GM18873 (cell line): ENCODE results near the gene ARMH3.

Experiments used
- ATAC-seq: cut with Tn5 transposase; IDR thresholded peaks from one replicate; pipeline ENCODE4 v1.9.1; 2021; ENCODE audit warnings: mild to moderate bottlenecking, moderate library complexity, moderate number of reproducible peaks; ENCODE audit not compliant: unreplicated experiment, low FRiP score

Gene ARMH3

GRCh38 chr10:101838416-101838970, 217.5 kb downstream of the ARMH3 start:
- no peak for ATAC-seq

DNA sequence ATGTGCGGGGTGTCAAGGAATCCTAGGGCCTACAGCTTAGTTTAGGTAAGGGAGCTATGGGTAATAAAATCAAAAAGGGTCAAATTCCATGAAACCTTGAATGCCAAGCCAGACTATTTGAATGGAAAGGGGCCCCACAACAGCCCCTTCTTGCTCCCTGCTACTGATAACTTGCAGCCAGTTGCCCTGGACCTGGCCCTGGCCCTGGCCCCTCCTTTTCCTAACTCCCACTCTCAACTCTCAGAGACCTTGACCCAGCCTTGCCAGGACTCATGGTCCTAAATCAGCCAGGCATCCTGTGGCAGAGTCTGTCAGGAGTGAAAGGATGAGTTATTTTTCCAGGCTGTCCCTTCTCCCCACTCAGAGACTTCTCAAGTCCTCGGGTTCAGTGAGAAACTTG, 218.2 kb downstream of the ARMH3 start:
- ATAC-seq, result no peak

DNA sequence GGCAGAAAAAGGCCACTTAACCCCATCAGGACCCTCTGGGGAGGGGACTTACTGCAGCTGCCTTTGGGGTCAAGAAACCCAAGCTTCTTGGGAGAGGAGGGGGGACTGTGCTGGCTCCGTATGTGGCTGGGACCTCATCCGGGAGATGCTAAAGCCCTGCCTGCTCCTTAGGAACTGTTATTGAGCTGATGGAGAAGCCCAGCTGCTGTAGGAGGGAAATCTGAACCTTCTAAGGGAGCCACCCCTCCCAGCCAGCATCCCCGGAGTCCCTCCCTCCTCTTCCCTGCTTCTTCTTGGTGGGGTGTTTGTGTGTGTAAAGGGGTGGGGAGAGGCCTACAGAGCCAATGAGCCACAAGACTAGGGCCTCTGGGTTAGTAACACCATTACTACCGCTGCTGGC, 220.6 kb downstream of the ARMH3 start:
- no peak for ATAC-seq

DNA sequence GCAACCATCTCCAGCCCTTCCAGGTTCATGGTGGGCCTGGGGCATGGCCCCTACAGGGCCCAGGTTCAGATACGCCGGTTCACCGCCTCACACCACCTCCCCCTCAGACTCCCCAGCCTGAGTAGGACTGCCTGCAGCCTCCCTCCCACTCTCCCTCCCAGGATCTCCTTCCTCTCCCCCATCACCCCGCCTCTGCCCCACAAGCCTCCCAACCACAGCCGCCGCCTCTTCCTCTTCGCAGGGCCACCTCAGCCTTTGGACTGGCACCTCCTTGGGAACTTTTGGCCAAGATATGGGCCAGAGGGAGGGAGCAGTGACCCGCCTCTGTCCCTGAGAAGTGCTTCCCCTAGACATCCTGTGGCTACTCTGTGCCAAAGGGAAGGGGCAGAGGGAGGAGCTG, 221.6 kb downstream of the ARMH3 start:
- ATAC-seq, result no peak

DNA sequence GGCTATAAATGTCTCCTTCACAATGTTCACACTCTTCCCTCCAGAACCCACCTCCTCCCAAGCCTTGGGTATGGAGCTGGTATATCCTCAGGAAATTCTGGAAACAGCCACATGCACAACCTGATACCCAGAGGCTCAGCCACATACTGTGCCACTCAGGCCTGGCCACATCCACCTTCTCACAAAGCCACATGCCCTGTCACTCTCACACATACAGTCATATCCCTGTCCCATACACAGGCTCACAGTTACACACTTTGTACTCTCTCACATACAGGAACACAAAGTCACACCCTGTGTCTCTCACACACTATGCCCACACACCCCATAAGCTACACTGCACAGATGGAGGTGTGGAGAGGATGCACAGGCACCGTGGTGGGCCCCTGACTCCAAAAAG, 222.5 kb downstream of the ARMH3 start:
- ATAC-seq, result no peak

GRCh38 chr10:101832325-101832771, 223.6 kb downstream of the ARMH3 start:
- ATAC-seq, result no peak

- no peak for ATAC-seq
Measured at GRCh38 chr10:101831169-101831811, 224.7 kb downstream of the ARMH3 start.

DNA sequence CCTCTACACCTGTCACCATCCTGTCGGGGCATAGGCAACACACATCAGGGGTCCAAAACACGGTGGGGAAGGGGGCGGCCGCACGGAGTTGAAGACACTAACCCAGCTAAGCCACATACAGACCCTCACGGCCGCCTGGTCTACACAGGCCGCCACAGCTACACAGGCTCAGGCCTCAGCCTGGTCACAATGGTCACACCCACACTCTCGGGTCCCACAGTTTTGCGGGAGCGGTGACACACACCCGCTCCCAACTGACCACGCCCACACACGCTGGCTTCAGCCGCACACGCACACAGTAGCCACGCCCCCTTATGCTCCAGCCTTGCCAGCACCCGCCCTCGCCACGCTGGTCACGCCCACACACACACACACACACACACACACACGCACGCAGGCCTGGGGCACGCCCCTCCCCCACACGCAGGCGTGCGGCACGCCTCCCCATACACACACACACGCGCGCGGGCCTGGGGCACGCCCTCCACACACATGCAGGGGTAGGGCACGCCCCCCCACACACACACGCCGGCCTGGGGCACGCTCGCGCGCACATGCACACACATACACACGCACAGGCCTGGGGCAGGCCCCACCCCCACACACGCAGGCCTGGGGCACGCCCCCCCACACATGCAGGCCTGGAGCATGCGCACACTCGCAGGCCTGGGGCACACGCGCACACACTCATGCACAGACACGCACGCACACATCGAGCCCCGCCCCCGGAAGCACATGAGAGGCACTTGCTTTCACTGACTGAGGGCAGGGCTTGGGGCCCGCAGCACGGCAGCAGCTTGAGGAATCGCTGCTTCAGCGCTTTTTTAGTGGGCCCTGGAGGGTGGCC, 225.4 kb downstream of the ARMH3 start:
- ATAC-seq, result peak; percentile 56

DNA sequence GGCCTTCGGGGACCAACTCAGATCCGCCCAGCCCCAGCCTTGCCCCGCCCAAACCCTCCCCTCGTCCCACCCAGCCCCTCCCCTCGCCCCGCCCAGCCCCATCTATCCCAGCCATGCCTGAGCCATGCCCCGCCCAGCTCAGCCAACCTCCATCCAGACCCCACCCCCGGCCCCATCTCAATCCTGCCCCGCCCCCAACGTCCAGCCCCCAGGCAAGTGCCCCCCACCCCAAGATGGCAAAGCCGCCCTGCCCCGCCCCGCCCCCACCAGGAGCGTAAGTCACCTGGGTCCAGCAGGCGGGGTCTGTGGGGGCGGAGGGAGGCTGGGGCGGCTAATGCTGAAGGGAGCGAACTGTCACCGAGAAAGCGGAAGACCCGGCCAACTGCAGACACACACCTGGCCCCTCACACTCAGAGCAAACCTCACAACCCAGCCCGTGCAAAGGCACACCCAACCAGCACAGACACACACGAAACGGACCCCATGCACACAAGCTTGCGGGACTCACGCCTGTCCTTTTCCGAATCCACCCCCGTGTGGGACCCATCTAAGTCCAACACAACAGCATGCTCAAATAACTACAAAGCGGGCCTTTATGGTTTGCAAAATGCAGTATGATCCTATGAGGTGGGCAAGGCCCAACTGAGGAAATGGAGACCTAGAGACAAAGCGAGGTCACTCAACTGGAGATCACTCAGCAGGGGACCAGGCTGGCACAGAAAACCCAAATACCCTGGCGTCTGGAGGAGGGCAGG, 226.2 kb downstream of the ARMH3 start:
- ATAC-seq, result no peak

- no peak for ATAC-seq
Measured at GRCh38 chr10:101828766-101829551, 227.0 kb downstream of the ARMH3 start.

DNA sequence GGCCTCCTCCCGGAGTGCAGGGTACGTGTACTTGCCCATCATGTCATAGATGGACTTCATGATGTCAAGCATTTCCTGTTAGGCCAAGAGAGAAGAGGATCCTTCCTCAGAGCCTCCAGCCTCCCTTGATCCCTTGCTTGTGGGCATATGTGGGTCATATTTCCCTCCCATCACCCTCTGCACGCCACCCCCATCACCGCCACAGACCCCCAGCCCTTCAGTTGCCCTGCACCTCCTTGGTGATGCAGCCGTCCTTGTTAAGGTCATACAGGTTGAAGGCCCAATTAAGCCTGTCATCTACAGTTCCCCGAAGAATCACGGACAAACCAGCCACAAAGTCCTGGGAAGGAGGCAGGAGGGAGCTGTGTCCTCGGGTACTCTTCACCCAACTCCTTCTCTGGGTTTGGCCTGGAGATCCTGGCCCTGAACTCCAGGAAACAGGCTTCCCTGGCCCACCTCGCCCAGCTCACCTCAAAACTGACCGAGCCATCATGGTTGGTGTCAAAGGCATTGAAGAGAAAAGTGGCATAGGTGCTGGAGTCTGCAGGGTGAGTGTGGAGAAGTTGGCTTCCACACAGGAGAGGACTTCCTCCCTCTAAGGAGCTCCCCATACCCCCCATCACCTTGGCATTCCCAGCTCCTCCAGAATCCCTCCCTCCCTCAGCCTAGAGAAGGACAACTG, 227.9 kb downstream of the ARMH3 start:
- ATAC-seq, result no peak

DNA sequence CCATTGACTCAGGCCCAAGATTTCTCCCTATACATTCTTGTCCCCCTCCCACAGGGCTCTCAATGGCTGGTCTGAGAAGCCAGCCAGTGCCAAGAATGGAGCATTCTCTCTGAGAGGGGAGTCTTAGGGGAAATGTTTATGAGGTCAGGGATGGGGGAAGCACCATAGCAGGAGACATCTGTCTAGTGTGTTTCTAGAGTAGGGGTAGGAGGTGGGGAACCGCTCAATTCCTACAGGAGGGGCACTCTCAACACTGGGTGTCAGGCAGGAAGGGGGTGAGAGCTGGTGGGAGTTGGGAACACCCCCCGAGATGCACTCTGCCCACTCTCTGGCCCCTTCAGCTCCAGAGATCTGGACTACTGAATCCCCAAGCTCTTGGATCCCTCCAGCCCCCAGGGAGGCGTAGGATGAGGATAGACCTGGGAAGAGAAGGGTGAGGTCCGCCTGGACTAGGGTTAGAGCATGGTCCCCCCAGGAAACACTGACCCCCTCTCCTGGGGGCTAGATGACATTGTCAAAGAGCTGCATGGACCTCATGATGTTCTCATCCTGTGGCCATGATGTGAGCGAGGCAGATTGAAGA, 229.0 kb downstream of the ARMH3 start:
- no peak for ATAC-seq

DNA sequence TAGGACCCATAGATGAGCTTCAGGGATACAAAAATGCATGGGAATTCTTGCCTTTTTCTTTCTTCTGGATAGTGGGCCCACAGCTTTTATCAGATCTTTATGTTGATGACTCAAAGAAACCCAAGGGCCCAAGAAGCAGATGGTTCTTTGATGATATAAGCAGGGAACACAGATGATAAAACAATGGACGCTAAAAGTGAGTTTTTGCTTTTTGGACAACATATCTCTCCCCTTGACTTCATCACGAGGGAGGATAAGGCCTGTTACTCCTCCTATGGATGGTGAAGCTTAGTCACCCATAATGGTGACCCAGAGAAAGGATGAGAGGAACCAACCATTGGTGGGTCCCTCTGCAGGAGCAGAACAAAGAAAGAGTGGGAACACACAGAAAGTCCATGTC, 231.2 kb downstream of the ARMH3 start:
- no peak for ATAC-seq

DNA sequence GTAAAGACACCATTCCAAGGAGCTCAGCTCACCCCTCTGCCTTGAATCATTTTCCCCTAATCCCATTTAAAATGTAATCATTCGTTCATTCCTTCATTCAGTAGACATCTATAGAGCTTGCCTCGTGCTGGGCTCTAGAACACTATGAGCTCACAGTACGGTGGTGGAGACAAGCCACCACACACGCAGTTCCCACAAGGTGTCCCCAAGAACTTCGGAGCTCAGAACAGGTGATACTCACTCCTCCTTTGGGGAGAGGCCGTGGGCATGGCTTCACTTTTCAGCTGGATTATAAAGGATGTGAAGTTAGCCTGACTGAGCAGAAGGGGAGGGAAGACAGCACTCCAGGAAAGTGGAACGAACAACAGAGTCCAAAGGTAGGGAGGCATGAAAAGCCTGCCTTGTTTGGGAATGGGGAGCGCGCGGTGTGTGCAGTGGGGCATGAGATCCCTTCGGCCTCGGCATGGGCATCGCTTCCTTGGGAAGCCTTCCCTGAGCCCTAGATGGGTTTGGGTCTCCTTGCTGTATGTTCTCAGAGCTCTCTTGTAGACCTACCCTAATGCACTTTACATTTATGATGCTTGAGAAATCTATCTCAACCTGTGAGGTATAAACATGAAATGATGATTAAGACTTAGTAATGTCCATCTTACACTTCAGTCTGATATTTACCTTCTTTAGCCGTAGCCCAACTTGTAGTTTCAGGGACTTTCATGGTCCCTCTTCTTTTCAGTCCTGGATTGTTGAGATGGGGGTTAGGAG, 236.9 kb downstream of the ARMH3 start:
- ATAC-seq, result peak; percentile 4

DNA sequence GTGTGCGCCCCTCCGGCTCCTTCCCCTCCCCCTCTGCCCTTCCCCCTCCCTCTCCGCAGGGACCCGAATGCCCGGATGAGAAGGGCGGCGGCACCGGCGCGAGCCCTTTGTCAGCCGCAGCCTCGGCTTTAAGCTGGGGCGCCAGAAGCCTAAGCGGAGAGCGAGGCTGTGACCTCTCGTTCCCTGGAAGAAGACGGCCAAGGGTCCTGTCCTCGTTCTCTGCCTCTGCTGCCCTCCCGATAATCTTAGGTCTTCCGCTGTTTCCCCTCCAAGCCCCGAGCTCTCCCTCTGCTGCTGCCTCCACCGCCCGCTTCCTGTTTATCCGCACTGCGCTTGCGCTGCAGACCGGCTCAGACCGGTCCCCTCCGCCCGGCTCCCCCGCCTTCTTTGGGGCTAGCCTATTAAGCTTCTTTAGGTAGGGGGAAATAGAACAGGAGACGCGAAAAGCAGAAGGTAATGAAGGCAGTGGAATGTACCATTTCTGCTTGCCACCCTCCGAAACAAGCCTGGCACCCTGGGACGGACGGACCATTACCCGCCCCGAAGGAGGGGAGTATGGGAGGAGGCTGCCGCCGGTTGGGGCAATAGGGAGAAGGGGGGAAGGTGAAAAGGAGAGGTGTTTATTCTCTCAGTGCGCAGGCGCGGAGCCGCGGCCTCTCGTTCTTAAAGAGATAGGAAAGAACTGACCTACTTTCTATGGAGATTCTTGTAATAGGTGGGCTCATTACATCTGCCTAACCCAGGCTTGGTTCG, 237.7 kb downstream of the ARMH3 start, which contains the start of gene OGA:
OGA (minus strand) TSS at position 326 of the 753 bp plus-strand sequence. CDS start 422 bp downstream, outside the sequence.
- ATAC-seq, result peak; percentile 92

DNA sequence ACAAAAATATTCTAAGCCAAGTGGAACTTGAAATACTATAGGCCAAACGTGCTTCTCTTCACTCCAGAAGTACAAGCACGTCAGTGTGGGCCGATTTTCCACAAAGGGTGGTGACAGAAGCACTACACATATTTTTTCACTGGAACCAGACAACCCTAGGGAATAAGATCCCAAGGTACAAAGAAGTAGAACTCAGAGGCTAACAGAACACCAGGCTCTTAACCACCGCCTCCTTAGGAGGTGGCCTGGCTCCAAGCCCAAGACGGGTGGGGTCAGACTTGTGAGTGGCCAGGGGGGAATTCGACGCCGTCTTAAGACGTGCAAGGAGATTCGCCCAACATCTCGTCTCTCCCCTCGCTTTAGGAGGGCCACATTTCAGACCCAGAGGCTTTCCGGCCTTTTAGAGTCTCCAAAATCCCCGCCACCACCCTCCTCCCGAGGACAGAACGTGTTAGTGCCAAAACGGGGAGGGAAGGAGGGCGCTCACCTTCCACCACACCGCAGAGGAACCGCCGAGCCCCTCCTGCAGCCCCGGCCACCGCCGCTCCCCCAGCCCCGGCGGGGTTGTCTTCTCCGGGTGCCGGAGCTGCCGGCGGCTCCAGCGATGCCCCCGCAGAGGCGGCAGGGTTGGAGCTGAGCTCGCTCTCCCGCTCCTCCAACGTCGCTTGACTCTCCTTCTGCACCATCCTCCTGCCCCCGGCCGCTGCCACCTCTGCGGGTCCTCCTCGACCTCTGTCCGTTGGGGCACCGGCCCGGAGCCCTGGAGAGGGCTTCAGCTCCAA, 238.4 kb downstream of the ARMH3 start:
- no peak for ATAC-seq

GRCh38 chr10:101816913-101817336, 239.0 kb downstream of the ARMH3 start:
- ATAC-seq, result no peak
